K562 (cell line): ENCODE results near the gene C2CD2. TPM values are rescaled to one million over a fixed set of nuclear protein-coding genes. Genes with fewer than 3 reads are reported as not detected.

Experiments
- ATAC-seq: fragments of 200-7000 bp; cut with Tn5 transposase; 3 replicates; pipeline ENCODE4 v1.9.1; 2020; ENCODE audit warnings: moderate library complexity
- BruUV-seq: library from RNA; stranded (reverse); fragments of 400-500 nt; replicated peaks from 2 replicates; lab custom pipeline; 2021; lab: Mats Ljungman, UMichigan
- CTCF ChIA-PET: fragments of 300-600 bp; formaldehyde crosslinking; extraction: SDS; loops from one replicate; lab custom pipeline; 2021; ENCODE audit warnings: low intra/inter-chr PET ratio; lab: Yijun Ruan, JAX
- POLR2A ChIA-PET: fragments of 300-600, 350-650 bp; sonication (Branson Sonifier 250); formaldehyde crosslinking; extraction: SDS; loops from one replicate; lab custom pipeline; 2021; ENCODE audit warnings: antibody characterized with exemption, inconsistent platforms; lab: Yijun Ruan, JAX
- DNase-seq, 4 experiments: peaks; one replicate each; pipeline versions ENCODE4 v3.0.0 to v3.0.0-alpha.2; 2011 to 2018; ENCODE audit warnings: low spot score in 3 of 4, mixed read lengths in 3 of 4; ENCODE audit errors: extremely low read depth in 1 of 4
- FAIRE-seq: peaks from 2 replicates; lab custom pipeline; 2011; peaks lifted over from hg19 to GRCh38; lab: Jason Lieb, UNC
- H2AFZ ChIP-seq: 2 replicates; pipeline ENCODE4 v1.6.0; 2011; ENCODE audit warnings: low read depth, low read length, control low read depth, inconsistent platforms
- H3K27ac ChIP-seq: fragments of 200-600 bp; 3 replicates; pipeline ENCODE4 v1.8.0; 2011; ENCODE audit warnings: low read depth, mild to moderate bottlenecking, control low read depth, inconsistent platforms, low read length, moderate library complexity, mixed read lengths; ENCODE audit errors: extremely low read depth
- H3K27me3 ChIP-seq, 2 experiments: fragments of 300-600 bp in 1 of 2; 2 replicates in 1 of 2; 3 replicates in 1 of 2; pipeline versions ENCODE4 v1.6.0 to v1.8.0; 2011; ENCODE audit warnings: inconsistent platforms in 2 of 2, low read length in 2 of 2, mild to moderate bottlenecking in 1 of 2, mixed read lengths in 1 of 2, moderate library complexity in 1 of 2; ENCODE audit not compliant: control insufficient read depth in 2 of 2, insufficient read depth in 2 of 2
- H3K36me3 ChIP-seq: fragments of 300-600 bp; 3 replicates; pipeline ENCODE4 v1.8.0; 2011; ENCODE audit warnings: mild to moderate bottlenecking, low read length, inconsistent platforms; ENCODE audit not compliant: control insufficient read depth, insufficient read depth
- H3K4me1 ChIP-seq, 2 experiments: fragments of 200-600 bp in 1 of 2; replicated peaks in 1 of 2; 2 replicates in 1 of 2; 3 replicates in 1 of 2; pipeline versions ENCODE4 v1.5.1 to v1.8.0; 2011; ENCODE audit warnings: inconsistent platforms in 2 of 2, low read length in 2 of 2, mild to moderate bottlenecking in 1 of 2, mixed read lengths in 1 of 2, moderate library complexity in 1 of 2; ENCODE audit not compliant: control insufficient read depth in 2 of 2, insufficient read depth in 2 of 2
- H3K4me2 ChIP-seq: 2 replicates; pipeline ENCODE4 v1.6.1; 2011; ENCODE audit warnings: low read length, control low read depth, inconsistent platforms, mixed read lengths; ENCODE audit not compliant: insufficient read depth
- H3K4me3 ChIP-seq: fragments of 200-600 bp; sonication (generic), shearing (Covaris generic); 2 replicates; pipeline ENCODE4 v1.5.1; 2016; ENCODE audit warnings: control low read depth, inconsistent platforms
- H3K79me2 ChIP-seq: fragments of 200-600 bp; 3 replicates; pipeline ENCODE4 v1.8.0; 2011; ENCODE audit warnings: low read length, inconsistent platforms; ENCODE audit not compliant: control insufficient read depth, insufficient read depth
- H3K9ac ChIP-seq, 2 experiments: 2 replicates each; pipeline versions ENCODE4 v1.6.0 to v1.6.1; 2011; ENCODE audit warnings: low read depth in 2 of 2, low read length in 2 of 2, control low read depth in 1 of 2, inconsistent platforms in 1 of 2, mild to moderate bottlenecking in 1 of 2, mixed read lengths in 1 of 2; ENCODE audit not compliant: insufficient read depth in 1 of 2
- H3K9me1 ChIP-seq: one replicate; pipeline ENCODE4 v1.6.0; 2011; ENCODE audit warnings: inconsistent platforms, mild to moderate bottlenecking, low read length, moderate library complexity; ENCODE audit not compliant: control insufficient read depth, insufficient read depth
- H3K9me3 ChIP-seq: replicated peaks from 2 replicates; pipeline ENCODE4 v1.5.1; 2011; ENCODE audit warnings: low read depth, low read length, inconsistent platforms; ENCODE audit not compliant: control insufficient read depth, insufficient read depth
- H4K20me1 ChIP-seq: replicated peaks from 2 replicates; pipeline ENCODE4 v1.6.1; 2011; ENCODE audit warnings: low read length, inconsistent platforms, mixed read lengths; ENCODE audit not compliant: control insufficient read depth, insufficient read depth
- ADNP ChIP-seq: fragments of 200-800 bp; sonication (Bioruptor generic); IDR thresholded peaks from 2 replicates; pipeline ENCODE4 v1.6.1; 2016; ENCODE audit warnings: missing genetic modification characterization, missing compliant biosample characterization
- DMBX1 ChIP-seq: fragments of 250-450 bp; sonication (Bioruptor Pico); IDR thresholded peaks from 2 replicates; pipeline ENCODE4 v1.8.0; 2022; ENCODE audit warnings: inconsistent platforms, mild to moderate bottlenecking, moderate library complexity, borderline replicate concordance
- HSF4 ChIP-seq: fragments of 250-450 bp; sonication (Bioruptor Pico); IDR thresholded peaks from 2 replicates; pipeline ENCODE4 v2.1.2; 2022; ENCODE audit warnings: mild to moderate bottlenecking, moderate library complexity, borderline replicate concordance
- NFE2L1 ChIP-seq: fragments of 450-650 bp; IDR thresholded peaks from 2 replicates; pipeline ENCODE4 v1.6.1; 2016; ENCODE audit warnings: missing genetic modification characterization, low read depth, mild to moderate bottlenecking, missing compliant biosample characterization, moderate library complexity, borderline replicate concordance
- POLR2G ChIP-seq: fragments of 200-400 bp; formaldehyde crosslinking; IDR thresholded peaks from 2 replicates; pipeline ENCODE4 v1.6.1; 2017; ENCODE audit warnings: low read depth, mild to moderate bottlenecking, antibody characterized with exemption, low read length, moderate library complexity
- WGBS: fragments of 100-300 bp; shearing (Covaris generic); methylation state at CpG from one replicate; pipeline ENCODE4 v1.1.6; 2016; ENCODE audit warnings: low coverage, mixed read lengths; ENCODE audit not compliant: insufficient coverage; ENCODE audit errors: missing lambda C conversion rate; 5-methylcytosine and 5-hydroxymethylcytosine counted together
- in situ Hi-C: fragments of 300-500 bp; cut with MboI; formaldehyde crosslinking; loops from 4 replicates; pipeline ENCODE4 v1.15.0; 2018; ENCODE audit warnings: inconsistent platforms, mixed read lengths
- intact Hi-C: fragments of 100-400 bp; cut with micrococcal nuclease; formaldehyde crosslinking; loops from 2 replicates; pipeline ENCODE4 v1.14.2; 2022
- polyA plus RNA-seq, 8 experiments: library from polyadenylated mRNA; depleted of rRNA in 4 of 8; stranded (reverse) in 5 of 8; unstranded in 3 of 8; fragments of >200 nt; fragmentation: Nextera tagmentation in 2 of 8; fragmentation: Illumina TruSeq in 1 of 8; extraction: Ambion mirVana in 2 of 8; extraction: Trizol in 1 of 8; gene quantifications; 2 replicates each; pipeline versions ENCODE4 v1.2.1 to v1.2.3, GENCODE V29; 2011 to 2014; ENCODE audit warnings: inconsistent platforms in 1 of 8, missing spikeins in 1 of 8
- total RNA-seq, 7 experiments: library from RNA; depleted of rRNA in 6 of 7; stranded (reverse); fragments of >200 nt in 6 of 7; fragmentation: Illumina TruSeq in 2 of 7; extraction: Trizol in 2 of 7; gene quantifications; 2 replicates each; pipeline versions ENCODE4 v1.2.1 to v1.2.3, GENCODE V29; 2011 to 2021; ENCODE audit warnings: low replicate concordance in 1 of 7

The C2CD2 gene
- total and polyA plus RNA-seq, 9 of the 15 experiments (the other 6 are each of a cell fraction or from before 2014, with no cell fraction given) = 1.3 to 21.6 (median 12.1) TPM

GRCh38 chr21:41907496-41908258 lies 46.1 kb downstream of the C2CD2 start:
- Histone ChIP-seq H4K20me1 (no peaks in the 10 kb centered on the region), H3K4me3 (no peak overlapping the region), H3K27me3 (no peaks in the 10 kb centered on the region), H3K4me1 (peaks cover 7 to 11% of the 10 kb centered on the region in 2 experiments; a peak in 4 of 5 replicates), H3K27ac (no peak overlapping the region), H3K9ac (peak overlapping the region in 1 of 2 experiments; percentile 11; a peak in 1 of 4 replicates), H3K9me3 (no peaks in the 10 kb centered on the region), H3K36me3 (peaks cover 38% of the 10 kb centered on the region; the same call in 2 of the 3 replicates), H2AFZ (no peak overlapping the region), H3K4me2 (no peak overlapping the region)
- DNase-seq (no peak), ATAC-seq (no peak), FAIRE-seq (no peak)
- no TSS peak for BruUV-seq
- in situ Hi-C loops = no loop called here
- intact Hi-C loops = no loop called here
- CTCF ChIA-PET = no interaction called here
- TF ChIP-seq ADNP (tag) (no peak), POLR2G (0 out of 2 replicates have a peak, but pooled peaks have one; percentile 29)
- TF ChIP-seq, all 486 proteins: peak for 1
- POLR2A ChIA-PET = no interaction called here
- WGBS = 85% methylated on average over 35 of the region's 36 CpGs
- no peaks in the 10 kb centered on the region for H3K79me2 ChIP-seq
- H3K9me1 ChIP-seq = no peaks in the 10 kb centered on the region

DNA sequence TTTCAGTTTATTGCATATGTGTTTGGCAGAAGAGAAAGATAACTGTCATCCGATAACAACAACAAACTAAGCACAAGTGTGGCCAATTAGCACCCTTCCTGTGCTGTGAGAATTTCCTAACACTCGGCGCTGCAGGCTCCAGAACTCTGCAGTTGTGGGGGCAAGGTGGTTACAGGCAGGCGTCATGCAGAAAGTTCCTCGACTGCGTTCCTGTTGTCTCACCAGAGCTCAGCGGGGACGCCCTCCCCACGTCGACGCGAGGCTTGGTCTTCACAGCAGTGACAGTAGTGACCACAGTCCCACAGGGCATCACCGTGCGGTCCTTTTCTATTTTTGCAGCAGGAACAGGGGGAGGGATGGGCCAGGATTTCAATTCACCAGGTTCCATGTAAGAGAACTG lies 47.0 kb downstream of the C2CD2 start:
- no peaks in the 10 kb centered on the region for H3K27me3 ChIP-seq
- ChIA-PET CTCF (no interaction called here), POLR2A (no interaction called here)
- TF ChIP-seq NFE2L1 (tag) (no peak), HSF4 (CRISPR knock-in tag) (no peak), DMBX1 (CRISPR knock-in tag) (no peak)
- no peaks in the 10 kb centered on the region for H3K9me3 ChIP-seq
- whole genome bisulfite sequencing = 81% methylated on average over 13 of the region's 14 CpGs
- in situ Hi-C loops = no loop called here
- no peak overlapping the region for H3K4me3 ChIP-seq
- no peaks in the 10 kb centered on the region for H3K9me1 ChIP-seq
- DNase-seq (no peak), FAIRE-seq (no peak), ATAC-seq (no peak)
- no peak overlapping the region for H3K4me2 ChIP-seq
- no peak overlapping the region for H3K27ac ChIP-seq
- H4K20me1 ChIP-seq = no peaks in the 10 kb centered on the region
- H3K9ac ChIP-seq = no peak overlapping the region
- H2AFZ ChIP-seq = no peak overlapping the region
- H3K36me3 ChIP-seq = peaks cover 40% of the 10 kb centered on the region; the same call in 2 of the 3 replicates
- no TSS peak for BruUV-seq
- H3K79me2 ChIP-seq = no peaks in the 10 kb centered on the region
- peaks cover 7 to 11% of the 10 kb centered on the region in 2 experiments; a peak in 4 of 5 replicates for H3K4me1 ChIP-seq
- intact Hi-C loops = no loop called here
